IMR-90 (cell line): ENCODE results near the gene THRB. TPM values are rescaled to one million over a fixed set of nuclear protein-coding genes. Genes with fewer than 3 reads are reported as not detected.

Experiments used
- ATAC-seq: fragments of 200-7000 bp; cut with Tn5 transposase; 2 replicates; pipeline ENCODE4 v1.9.1; 2020; ENCODE audit warnings: low read depth, mild to moderate bottlenecking, moderate library complexity
- BruUV-seq: library from RNA; stranded (reverse); fragments of 400-500 nt; replicated peaks from 2 replicates; lab custom pipeline; 2021; lab: Mats Ljungman, UMichigan
- CTCF ChIA-PET: fragments of 300-600 bp; formaldehyde crosslinking; extraction: SDS; loops from one replicate; lab custom pipeline; 2021; ENCODE audit warnings: antibody characterized with exemption; lab: Yijun Ruan, JAX
- POLR2A ChIA-PET: fragments of 300-600 bp; sonication (Branson Sonifier 250); formaldehyde crosslinking; loops from one replicate; lab custom pipeline; 2022; ENCODE audit warnings: antibody characterized with exemption; ENCODE audit not compliant: unreplicated experiment; lab: Charles Lee
- DNase-seq: peaks from one replicate; pipeline ENCODE4 v3.0.0; 2013
- H2AFZ ChIP-seq: replicated peaks from 2 replicates; pipeline ENCODE3; 2013; ENCODE audit warnings: low read length, mild to moderate bottlenecking; ENCODE audit not compliant: poor library complexity
- H2AK5ac ChIP-seq: 2 replicates; pipeline ENCODE4 v1.6.1; 2013; ENCODE audit warnings: low read depth, low read length, inconsistent platforms
- H2AK9ac ChIP-seq: replicated peaks from 2 replicates; pipeline ENCODE3; 2013; ENCODE audit warnings: mild to moderate bottlenecking, low read depth, low read length, moderate library complexity; ENCODE audit not compliant: poor library complexity
- H2BK120ac ChIP-seq: 2 replicates; pipeline ENCODE4 v1.6.1; 2013; ENCODE audit warnings: low read depth, low read length, inconsistent platforms
- H2BK15ac ChIP-seq: 3 replicates; pipeline ENCODE4 v1.6.1; 2013; ENCODE audit warnings: low read depth, low read length, inconsistent platforms
- H2BK20ac ChIP-seq: 2 replicates; pipeline ENCODE4 v1.6.1; 2013; ENCODE audit warnings: low read depth, mild to moderate bottlenecking, inconsistent platforms, low read length, moderate library complexity
- H2BK5ac ChIP-seq: 2 replicates; pipeline ENCODE4 v1.6.1; 2013; ENCODE audit warnings: mild to moderate bottlenecking, low read depth, low read length, inconsistent platforms; ENCODE audit not compliant: poor library complexity, severe bottlenecking
- H3K14ac ChIP-seq: replicated peaks from 2 replicates; pipeline ENCODE4 v1.6.1; 2013; ENCODE audit warnings: low read depth, low read length, inconsistent platforms
- H3K18ac ChIP-seq: 2 replicates; pipeline ENCODE4 v1.6.1; 2013; ENCODE audit warnings: low read depth, low read length, control low read depth
- H3K23ac ChIP-seq: 2 replicates; pipeline ENCODE4 v1.6.1; 2013; ENCODE audit warnings: low read depth, low read length, inconsistent platforms
- H3K27ac ChIP-seq: 2 replicates; pipeline ENCODE4 v1.5.1; 2013; ENCODE audit warnings: mild to moderate bottlenecking, control low read depth, low read length; ENCODE audit not compliant: insufficient read depth
- H3K27me3 ChIP-seq: 2 replicates; pipeline ENCODE4 v1.6.1; 2013; ENCODE audit warnings: low read length; ENCODE audit not compliant: control insufficient read depth, insufficient read depth
- H3K36me3 ChIP-seq: 2 replicates; pipeline ENCODE4 v1.6.1; 2013; ENCODE audit warnings: low read length, mixed read lengths; ENCODE audit not compliant: control insufficient read depth, insufficient read depth
- H3K4ac ChIP-seq: 2 replicates; pipeline ENCODE4 v1.6.1; 2013; ENCODE audit warnings: low read depth, low read length, inconsistent platforms
- H3K4me1 ChIP-seq: 2 replicates; pipeline ENCODE4 v1.6.1; 2013; ENCODE audit warnings: low read length, mixed read lengths; ENCODE audit not compliant: control insufficient read depth, insufficient read depth
- H3K4me2 ChIP-seq: 2 replicates; pipeline ENCODE4 v1.6.1; 2013; ENCODE audit warnings: low read depth, mild to moderate bottlenecking, control low read depth, low read length, moderate library complexity
- H3K4me3 ChIP-seq: 2 replicates; pipeline ENCODE4 v1.5.1; 2013; ENCODE audit warnings: low read depth, mild to moderate bottlenecking, control low read depth, low read length, moderate library complexity; ENCODE audit not compliant: insufficient read depth
- H3K56ac ChIP-seq: 2 replicates; pipeline ENCODE4 v1.6.1; 2013; ENCODE audit warnings: low read length, inconsistent platforms; ENCODE audit not compliant: insufficient read depth; ENCODE audit errors: extremely low read depth
- H3K79me1 ChIP-seq, 2 experiments: 2 replicates each; pipeline ENCODE4 v1.6.1; 2013; ENCODE audit warnings: low read length in 2 of 2, inconsistent platforms in 1 of 2, low read depth in 1 of 2
- H3K9ac ChIP-seq: 2 replicates; pipeline ENCODE4 v1.6.1; 2013; ENCODE audit warnings: low read depth, low read length, control low read depth
- H3K9me1 ChIP-seq: 2 replicates; pipeline ENCODE4 v1.6.1; 2013; ENCODE audit warnings: low read length, inconsistent platforms; ENCODE audit not compliant: insufficient read depth
- H3K9me3 ChIP-seq: 2 replicates; pipeline ENCODE4 v1.6.1; 2013; ENCODE audit warnings: low read length; ENCODE audit not compliant: control insufficient read depth, insufficient read depth
- H4K20me1 ChIP-seq: 2 replicates; pipeline ENCODE4 v1.6.1; 2013; ENCODE audit warnings: low read length, inconsistent platforms; ENCODE audit not compliant: insufficient read depth
- H4K5ac ChIP-seq: 2 replicates; pipeline ENCODE4 v1.6.1; 2013; ENCODE audit warnings: mild to moderate bottlenecking, low read depth, low read length, control low read depth
- H4K8ac ChIP-seq, 2 experiments: 2 replicates each; pipeline ENCODE4 v1.6.1; 2013; ENCODE audit warnings: low read depth in 2 of 2, low read length in 2 of 2, control low read depth in 1 of 2, inconsistent platforms in 1 of 2
- H4K91ac ChIP-seq: 2 replicates; pipeline ENCODE4 v1.6.1; 2013; ENCODE audit warnings: low read depth, low read length, inconsistent platforms; ENCODE audit not compliant: insufficient read depth
- BHLHE40 ChIP-seq: fragments of 150-350 bp; IDR thresholded peaks from 2 replicates; pipeline ENCODE4 v1.6.1; 2016; ENCODE audit warnings: mild to moderate bottlenecking, low read depth, low read length
- CEBPB ChIP-seq: IDR thresholded peaks from 2 replicates; pipeline ENCODE4 v1.6.1; 2012; ENCODE audit warnings: low read depth, low read length, improper control_type of control experiment
- CHD1 ChIP-seq: IDR thresholded peaks from 2 replicates; pipeline ENCODE4 v1.6.1; 2012; ENCODE audit warnings: low read depth, low read length, improper control_type of control experiment
- CTCF ChIP-seq: conservative IDR thresholded peaks from 2 replicates; pipeline ENCODE4 v1.5.1; 2012; ENCODE audit warnings: mild to moderate bottlenecking, low read depth, low read length, improper control_type of control experiment
- ELK1 ChIP-seq: fragments of 150-350 bp; IDR thresholded peaks from 2 replicates; pipeline ENCODE4 v1.6.1; 2016; ENCODE audit warnings: low read depth, mild to moderate bottlenecking, low read length, moderate library complexity, borderline replicate concordance
- FOS ChIP-seq: fragments of 150-350 bp; IDR thresholded peaks from 2 replicates; pipeline ENCODE4 v1.6.1; 2016; ENCODE audit warnings: low read depth, low read length
- MAFK ChIP-seq: IDR thresholded peaks from 2 replicates; pipeline ENCODE4 v1.6.1; 2012; ENCODE audit warnings: low read depth, low read length, improper control_type of control experiment
- MAZ ChIP-seq: IDR thresholded peaks from 2 replicates; pipeline ENCODE4 v1.6.1; 2012; ENCODE audit warnings: low read depth, mild to moderate bottlenecking, low read length, improper control_type of control experiment, moderate library complexity, borderline replicate concordance
- MXI1 ChIP-seq: IDR thresholded peaks from 2 replicates; pipeline ENCODE4 v1.6.1; 2012; ENCODE audit warnings: low read depth, mild to moderate bottlenecking, low read length, moderate library complexity, borderline replicate concordance
- NFE2L2 ChIP-seq: fragments of 150-350 bp; IDR thresholded peaks from 2 replicates; pipeline ENCODE4 v1.6.1; 2016; ENCODE audit warnings: low read depth, mild to moderate bottlenecking, low read length
- POLR2A ChIP-seq: IDR thresholded peaks from 2 replicates; pipeline ENCODE4 v1.6.1; 2012; ENCODE audit warnings: mild to moderate bottlenecking, low read depth, low read length
- RAD21 ChIP-seq: IDR thresholded peaks from 2 replicates; pipeline ENCODE4 v1.6.1; 2012; ENCODE audit warnings: low read length, improper control_type of control experiment
- RCOR1 ChIP-seq: IDR thresholded peaks from 2 replicates; pipeline ENCODE4 v1.6.1; 2012; ENCODE audit warnings: mild to moderate bottlenecking, low read length, improper control_type of control experiment; ENCODE audit not compliant: insufficient replicate concordance
- RFX5 ChIP-seq: IDR thresholded peaks from 2 replicates; pipeline ENCODE4 v1.8.0; 2012; ENCODE audit warnings: low read depth, mild to moderate bottlenecking, low read length, moderate library complexity
- SMC3 ChIP-seq: fragments of 150-350 bp; IDR thresholded peaks from 2 replicates; pipeline ENCODE4 v1.6.1; 2016; ENCODE audit warnings: low read depth, mild to moderate bottlenecking, antibody characterized with exemption, low read length, moderate library complexity
- WGBS, 2 experiments: methylation state at CpG; one replicate each; pipeline versions ENCODE4 v1.1.5 to v1.1.7; 2013; ENCODE audit warnings: missing lambda C conversion rate in 2 of 2; ENCODE audit not compliant: insufficient read length in 1 of 2; ENCODE audit errors: extremely low coverage in 2 of 2; 5-methylcytosine and 5-hydroxymethylcytosine counted together
- dilution Hi-C: fragments of 300-500 bp; cut with HindIII; formaldehyde crosslinking; loops from one replicate; pipeline ENCODE4 v1.14.3; 2018; ENCODE audit warnings: low sequenced_read_pairs; ENCODE audit not compliant: unreplicated experiment
- in situ Hi-C: fragments of 300-500 bp; cut with MboI; formaldehyde crosslinking; loops from 3 replicates; pipeline ENCODE4 v1.14.3; 2019; ENCODE audit warnings: low sequenced_read_pairs, inconsistent platforms, mixed read lengths
- intact Hi-C: fragments of 100-400 bp; cut with micrococcal nuclease; formaldehyde crosslinking; loops from 2 replicates; pipeline ENCODE4 v1.10.0; 2022
- polyA plus RNA-seq, 3 experiments: library from polyadenylated mRNA; depleted of rRNA; stranded (reverse); fragments of >200 nt; gene quantifications; 2 replicates each; pipeline ENCODE4 v1.2.3, GENCODE V29; 2012; ENCODE audit warnings: low replicate concordance in 1 of 3
- total RNA-seq: library from RNA; depleted of rRNA; stranded (reverse); fragments of >200 nt; gene quantifications from 2 replicates; pipeline ENCODE4 v1.2.3, GENCODE V29; 2012
- TF ChIP-seq, protein P1 (sequence below): fragments of 150-350 bp; IDR thresholded peaks from 2 replicates; pipeline ENCODE4 v1.6.1; 2017; ENCODE audit warnings: mild to moderate bottlenecking, antibody characterized with exemption, low read length, low read depth

Gene THRB
- total and polyA plus RNA-seq, 2 of the 4 experiments (the other 2 are of a cell fraction), result under 0.01 TPM; not detected in 1

DNA sequence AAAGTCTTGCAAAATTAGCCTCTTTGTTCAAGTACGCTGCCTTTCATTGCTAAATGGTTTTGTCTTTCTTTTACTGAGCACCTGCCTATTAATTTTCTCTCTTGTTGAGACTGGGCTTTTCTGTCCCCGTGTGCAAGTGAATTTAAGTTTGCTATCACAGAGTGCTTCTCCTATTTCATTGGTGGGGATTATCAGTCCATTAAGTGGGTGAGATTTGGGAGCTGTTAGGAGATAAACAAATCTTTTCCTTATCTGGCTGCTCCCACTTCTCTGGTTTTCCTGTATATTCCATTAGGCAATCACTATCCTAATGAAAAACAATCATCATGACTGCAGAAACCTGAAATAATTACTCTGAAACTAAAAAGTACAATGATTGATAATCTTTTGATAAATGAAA, 295.4 kb downstream of the THRB start:
- Histone ChIP-seq H2AK9ac (no peak overlapping the region), H3K4me1 (no peaks in the 10 kb centered on the region), H3K4ac (no peak overlapping the region), H3K36me3 (no peaks in the 10 kb centered on the region), H2AFZ (no peak overlapping the region), H2BK120ac (no peak overlapping the region), H4K5ac (no peak overlapping the region), H2BK15ac (no peak overlapping the region), H3K9ac (no peak overlapping the region), H3K4me3 (no peak overlapping the region), H3K56ac (no peak overlapping the region), H3K23ac (no peak overlapping the region), H4K8ac (no peak overlapping the region), H3K9me1 (no peaks in the 10 kb centered on the region), H2BK5ac (no peak overlapping the region), H3K27me3 (peaks cover 2% of the 10 kb centered on the region; the same call in 1 of the 2 replicates), H2BK20ac (no peak overlapping the region), H3K9me3 (peaks cover 2% of the 10 kb centered on the region; the same call in 1 of the 2 replicates), H4K91ac (no peak overlapping the region), H3K4me2 (no peak overlapping the region), H3K14ac (no peak overlapping the region), H3K18ac (no peak overlapping the region), H4K20me1 (no peaks in the 10 kb centered on the region), H2AK5ac (no peak overlapping the region), H3K27ac (no peak overlapping the region), H3K79me1 (no peaks in the 10 kb centered on the region)
- in situ Hi-C loops (no loop called here), dilution Hi-C loops (no loop called here), intact Hi-C loops (no loop called here)
- ChIA-PET CTCF (no interaction called here), POLR2A (no interaction called here)
- BruUV-seq, result no TSS peak
- ATAC-seq (no peak), DNase-seq (no peak)
- TF ChIP-seq ELK1 (no peak), NFE2L2 (no peak), CTCF (no peak), BHLHE40 (no peak), MAFK (no peak), CEBPB (no peak), MXI1 (no peak), FOS (no peak), RFX5 (no peak), RAD21 (no peak), SMC3 (no peak), MAZ (no peak), CHD1 (no peak), RCOR1 (no peak), POLR2A (no peak)
- TF ChIP-seq, protein P1, sequence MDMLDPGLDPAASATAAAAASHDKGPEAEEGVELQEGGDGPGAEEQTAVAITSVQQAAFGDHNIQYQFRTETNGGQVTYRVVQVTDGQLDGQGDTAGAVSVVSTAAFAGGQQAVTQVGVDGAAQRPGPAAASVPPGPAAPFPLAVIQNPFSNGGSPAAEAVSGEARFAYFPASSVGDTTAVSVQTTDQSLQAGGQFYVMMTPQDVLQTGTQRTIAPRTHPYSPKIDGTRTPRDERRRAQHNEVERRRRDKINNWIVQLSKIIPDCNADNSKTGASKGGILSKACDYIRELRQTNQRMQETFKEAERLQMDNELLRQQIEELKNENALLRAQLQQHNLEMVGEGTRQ, result no peak
- WGBS, 2 experiments, result 100% methylated on average over 1 of the region's 2 CpGs; no CpG with 5 or more reads in 1 of the 2 experiments
